HUES6 (cell line): Measurements from ENCODE around the gene ABCC6.
"Not testable (repeated sequence)": the region's sequence is repeated elsewhere in the genome, so short reads cannot be mapped to it uniquely, and the experiment has no call there.

Experiments used
- H3K27ac ChIP-seq: 2 replicates; pipeline ENCODE4 v1.7.0; 2013; ENCODE audit warnings: low read depth, mild to moderate bottlenecking, low read length, inconsistent platforms
- H3K27me3 ChIP-seq: 2 replicates; pipeline ENCODE4 v1.6.1; 2013; ENCODE audit warnings: low read length; ENCODE audit not compliant: control insufficient read depth, insufficient read depth
- H3K36me3 ChIP-seq: 2 replicates; pipeline ENCODE4 v1.6.1; 2013; ENCODE audit warnings: low read length; ENCODE audit not compliant: control insufficient read depth, insufficient read depth
- H3K4me1 ChIP-seq: 2 replicates; pipeline ENCODE4 v1.6.1; 2013; ENCODE audit warnings: low read length; ENCODE audit not compliant: control insufficient read depth, insufficient read depth
- H3K4me3 ChIP-seq: 2 replicates; pipeline ENCODE4 v1.5.1; 2013; ENCODE audit warnings: low read depth, low read length
- H3K9ac ChIP-seq: one replicate; pipeline ENCODE4 v1.6.1; 2013; ENCODE audit warnings: mild to moderate bottlenecking, low read length
- H3K9me3 ChIP-seq: 2 replicates; pipeline ENCODE4 v1.6.1; 2013; ENCODE audit warnings: low read depth, low read length; ENCODE audit not compliant: control insufficient read depth, insufficient read depth

The ABCC6 gene

DNA sequence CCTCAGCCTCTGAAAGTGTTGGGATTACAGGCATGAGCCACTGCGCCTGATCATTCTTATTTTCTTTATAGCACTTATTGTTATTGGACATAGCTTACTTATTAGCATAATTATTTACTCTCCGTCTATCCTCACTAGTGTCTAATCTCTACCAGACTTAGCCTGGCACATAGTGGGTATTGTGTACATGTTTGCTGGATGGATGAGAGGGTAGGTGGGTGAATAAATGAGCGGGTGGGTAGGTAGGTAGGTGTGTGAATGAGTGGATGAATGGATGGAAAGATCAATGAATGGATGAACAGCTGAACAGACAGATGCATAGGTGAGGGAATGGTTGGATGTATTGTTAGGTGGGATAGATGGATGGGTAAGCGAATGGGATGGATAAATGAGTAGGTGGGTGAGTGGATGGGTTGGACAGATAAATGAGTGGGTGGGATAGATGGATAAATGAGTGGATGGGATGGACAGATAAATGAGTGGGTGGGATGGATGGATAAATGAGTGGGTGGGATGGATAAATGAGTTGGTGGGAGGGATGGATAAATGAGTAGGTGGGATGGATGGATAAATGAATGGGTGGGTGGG is 51.9 kb downstream of the ABCC6 start:
- Histone ChIP-seq H3K36me3 (no peaks in the 10 kb centered on the region), H3K4me3 (no peak overlapping the region), H3K27ac (no peak overlapping the region), H3K9ac (no peak overlapping the region), H3K27me3 (no peaks in the 10 kb centered on the region), H3K9me3 (peaks cover 4% of the 10 kb centered on the region), H3K4me1 (no peaks in the 10 kb centered on the region)

- no peaks in the 10 kb centered on the region for H3K36me3 ChIP-seq
- no peaks in the 10 kb centered on the region for H3K9me3 ChIP-seq
- no peak overlapping the region for H3K9ac ChIP-seq
- H3K4me3 ChIP-seq: no peak overlapping the region
- no peaks in the 10 kb centered on the region for H3K27me3 ChIP-seq
- H3K4me1 ChIP-seq: no peaks in the 10 kb centered on the region
- H3K27ac ChIP-seq: no peak overlapping the region
Measured at GRCh38 chr16:16169615-16170014, 53.7 kb downstream of the ABCC6 start.

DNA sequence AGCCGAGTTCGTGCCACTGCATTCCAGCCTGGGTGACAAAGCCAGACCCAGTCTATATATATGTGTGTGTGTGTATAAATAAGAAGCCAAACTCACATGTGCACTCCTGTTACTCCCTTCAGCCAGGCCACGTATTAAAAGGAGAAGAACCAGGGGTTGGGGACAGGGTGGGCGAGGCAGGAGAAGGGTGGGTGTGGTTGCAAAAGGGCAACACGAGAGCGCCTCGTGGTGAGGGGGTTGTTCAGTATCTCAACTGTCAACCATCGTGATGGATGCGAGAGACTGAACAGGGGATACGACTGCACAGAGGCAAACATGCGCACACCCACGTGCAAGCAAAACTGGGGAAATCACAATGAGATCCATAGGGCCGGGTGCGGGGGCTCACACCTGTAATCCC is 54.9 kb downstream of the ABCC6 start:
- Histone ChIP-seq H3K4me3 (no peak overlapping the region), H3K4me1 (no peaks in the 10 kb centered on the region), H3K27ac (no peak overlapping the region), H3K36me3 (no peaks in the 10 kb centered on the region), H3K9me3 (no peaks in the 10 kb centered on the region), H3K27me3 (no peaks in the 10 kb centered on the region), H3K9ac (no peak overlapping the region)

DNA sequence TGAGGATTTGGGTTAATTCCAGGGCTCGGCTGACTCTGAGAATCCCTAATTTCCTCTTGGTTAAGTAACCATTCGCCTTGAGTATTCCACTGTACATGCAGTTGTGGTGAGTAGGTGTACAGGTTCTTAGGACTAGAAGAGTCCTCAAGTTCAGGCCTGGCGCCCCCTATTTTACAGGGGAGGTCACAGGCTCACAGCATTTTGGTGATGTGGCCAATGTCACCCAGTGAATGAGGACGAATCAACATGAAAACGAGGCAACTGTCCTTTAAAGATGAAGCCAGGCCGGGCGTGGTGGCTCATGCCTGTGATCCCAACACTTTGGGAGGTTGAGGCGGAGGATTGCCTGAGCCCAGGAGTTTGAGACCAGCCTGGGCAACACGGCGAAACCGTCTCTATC is 55.4 kb downstream of the ABCC6 start:
- Histone ChIP-seq H3K4me3 (no peak overlapping the region), H3K9me3 (no peaks in the 10 kb centered on the region), H3K36me3 (no peaks in the 10 kb centered on the region), H3K9ac (no peak overlapping the region), H3K27me3 (no peaks in the 10 kb centered on the region), H3K27ac (no peak overlapping the region), H3K4me1 (no peaks in the 10 kb centered on the region)

GRCh38 chr16:16166949-16167348 is 56.3 kb downstream of the ABCC6 start:
- H3K27ac ChIP-seq: no peak overlapping the region
- no peaks in the 10 kb centered on the region for H3K27me3 ChIP-seq
- H3K4me1 ChIP-seq: no peaks in the 10 kb centered on the region
- H3K4me3 ChIP-seq: no peak overlapping the region
- H3K9me3 ChIP-seq: no peaks in the 10 kb centered on the region
- no peak overlapping the region for H3K9ac ChIP-seq
- H3K36me3 ChIP-seq: no peaks in the 10 kb centered on the region

DNA sequence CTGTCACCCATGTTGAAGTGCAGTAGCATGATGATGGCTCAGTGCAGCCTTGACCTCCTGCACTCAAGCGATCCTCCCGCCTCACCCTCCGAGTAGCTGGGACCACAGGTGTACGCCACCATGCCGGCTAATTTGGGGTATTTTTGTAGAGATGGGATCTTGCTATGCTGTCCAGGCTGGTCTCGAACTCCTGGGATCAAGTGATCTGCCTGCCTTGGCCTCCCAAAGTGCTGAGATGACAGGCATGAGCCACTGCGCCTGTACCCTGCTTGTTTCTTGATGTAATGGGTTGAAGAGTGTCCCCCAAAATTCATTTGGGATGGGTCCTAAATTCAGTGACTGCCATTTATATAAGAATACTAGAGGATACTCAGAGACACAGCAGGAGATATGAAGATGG is 57.2 kb downstream of the ABCC6 start:
- no peak overlapping the region for H3K4me3 ChIP-seq
- no peak overlapping the region for H3K9ac ChIP-seq
- no peaks in the 10 kb centered on the region for H3K4me1 ChIP-seq
- no peaks in the 10 kb centered on the region for H3K36me3 ChIP-seq
- H3K9me3 ChIP-seq: 0 out of 2 replicates have a peak, but pooled peaks cover 4% of the 10 kb centered on the region
- no peak overlapping the region for H3K27ac ChIP-seq
- no peaks in the 10 kb centered on the region for H3K27me3 ChIP-seq

GRCh38 chr16:16164243-16164642 is 59.1 kb downstream of the ABCC6 start:
- H3K36me3 ChIP-seq: no peaks in the 10 kb centered on the region
- peaks cover 12% of the 10 kb centered on the region for H3K9me3 ChIP-seq
- H3K4me3 ChIP-seq: no peak overlapping the region
- no peak overlapping the region for H3K9ac ChIP-seq
- H3K27me3 ChIP-seq: no peaks in the 10 kb centered on the region
- no peaks in the 10 kb centered on the region for H3K4me1 ChIP-seq
- no peak overlapping the region for H3K27ac ChIP-seq

- H3K27me3 ChIP-seq: no peaks in the 10 kb centered on the region
- H3K4me1 ChIP-seq: no peaks in the 10 kb centered on the region
- H3K9me3 ChIP-seq: peaks cover 19% of the 10 kb centered on the region
- H3K9ac ChIP-seq: no peak overlapping the region
- no peaks in the 10 kb centered on the region for H3K36me3 ChIP-seq
- H3K27ac ChIP-seq: no peak overlapping the region
- H3K4me3 ChIP-seq: no peak overlapping the region
Measured at GRCh38 chr16:16163571-16163970, 59.7 kb downstream of the ABCC6 start.

- Histone ChIP-seq H3K27me3 (no peaks in the 10 kb centered on the region), H3K9ac (no peak overlapping the region), H3K27ac (no peak overlapping the region), H3K4me3 (no peak overlapping the region), H3K4me1 (no peaks in the 10 kb centered on the region), H3K36me3 (no peaks in the 10 kb centered on the region), H3K9me3 (peaks cover 24% of the 10 kb centered on the region)
Measured at GRCh38 chr16:16163109-16163508, 60.2 kb downstream of the ABCC6 start.

DNA sequence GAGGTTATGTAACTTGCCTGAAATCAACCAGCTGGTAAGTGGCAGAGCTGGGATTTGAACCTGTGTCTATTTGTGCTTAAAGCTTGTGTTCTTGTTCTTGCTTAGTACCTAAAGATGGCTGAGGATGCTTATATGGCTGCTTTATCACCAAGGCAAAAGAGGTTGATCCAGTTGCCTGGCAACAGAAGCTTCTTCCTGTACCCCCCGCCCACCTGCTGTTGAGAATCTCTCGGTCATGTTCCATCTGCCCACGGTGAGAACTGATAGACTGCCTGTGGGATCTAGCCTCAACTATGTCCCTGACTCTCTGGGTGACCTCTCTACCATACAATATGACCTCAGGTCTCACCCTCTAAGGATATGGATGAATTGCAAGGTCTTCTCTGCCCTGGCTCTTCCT is 60.7 kb downstream of the ABCC6 start:
- Histone ChIP-seq H3K4me1 (no peaks in the 10 kb centered on the region), H3K36me3 (no peaks in the 10 kb centered on the region), H3K9me3 (peaks cover 26% of the 10 kb centered on the region), H3K4me3 (no peak overlapping the region), H3K9ac (no peak overlapping the region), H3K27me3 (no peaks in the 10 kb centered on the region), H3K27ac (no peak overlapping the region)

DNA sequence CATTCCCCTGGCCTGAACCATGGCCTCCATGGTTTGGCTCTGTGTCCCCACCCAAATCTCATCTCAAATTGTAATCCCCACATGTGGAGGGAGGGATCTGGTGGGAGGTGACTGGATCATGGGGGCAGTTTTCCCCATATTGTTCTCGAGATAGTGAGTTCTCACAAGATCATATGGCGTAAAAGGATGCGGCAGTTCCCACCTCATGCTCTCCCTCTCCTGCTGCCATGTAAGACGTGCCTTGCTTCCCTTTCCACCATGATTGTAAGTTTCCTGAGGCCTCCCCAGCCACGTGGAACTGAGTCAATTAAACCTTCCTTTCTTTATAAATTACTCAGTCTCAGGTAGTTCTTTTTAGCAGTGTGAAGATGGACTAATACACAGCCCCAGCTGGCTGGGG is 61.5 kb downstream of the ABCC6 start:
- not testable (repeated sequence) for H3K4me3 ChIP-seq, H3K27me3 ChIP-seq, H3K9ac ChIP-seq, H3K27ac ChIP-seq, H3K36me3 ChIP-seq, H3K4me1 ChIP-seq
- peaks cover 26% of the 10 kb centered on the region for H3K9me3 ChIP-seq

DNA sequence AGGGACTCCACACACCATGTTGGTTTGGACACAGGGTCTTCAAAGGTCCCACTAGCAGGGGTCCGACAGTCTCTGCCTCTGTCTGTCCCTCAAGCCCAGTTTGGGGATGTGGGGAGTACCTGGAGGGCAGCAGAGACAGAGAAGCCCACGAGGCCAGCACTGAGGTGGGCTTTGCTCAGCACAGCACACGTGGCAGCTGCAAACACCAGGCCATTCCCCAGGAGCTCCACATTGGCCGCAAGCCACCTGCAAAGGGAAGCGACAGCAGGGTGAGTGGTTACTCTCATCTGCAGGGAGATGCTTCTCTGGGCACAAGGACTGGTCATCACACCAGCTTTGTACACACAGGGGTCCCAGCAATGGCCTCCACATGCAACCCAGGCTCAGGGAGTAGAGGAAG is 62.0 kb downstream of the ABCC6 start:
- no peaks in the 10 kb centered on the region for H3K36me3 ChIP-seq

More for the DNA sequence above, 62.0 kb downstream of the ABCC6 start:
- peaks cover 26% of the 10 kb centered on the region for H3K9me3 ChIP-seq
- H3K4me1 ChIP-seq: no peaks in the 10 kb centered on the region
- H3K4me3 ChIP-seq: no peak overlapping the region
- H3K27me3 ChIP-seq: no peaks in the 10 kb centered on the region
- H3K27ac ChIP-seq: no peak overlapping the region
- no peak overlapping the region for H3K9ac ChIP-seq
